Neural cell (in vitro differentiated cells): ENCODE data around the gene PRR20B. TPM values are rescaled to one million over a fixed set of nuclear protein-coding genes. Genes with fewer than 3 reads are reported as not detected.
"Not testable (repeated sequence)": the region's sequence is repeated elsewhere in the genome, so short reads cannot be mapped to it uniquely, and the experiment has no call there.

Experiments
- H2AFZ ChIP-seq: fragments of 200-600, 300-800 bp; sonication (generic), shearing (Covaris generic); 2 replicates; pipeline ENCODE4 v1.6.0; 2014; ENCODE audit warnings: low read depth, mild to moderate bottlenecking, antibody characterized with exemption, low read length, moderate library complexity
- H3F3A ChIP-seq: fragments of 200-600 bp; shearing (Covaris generic); 2 replicates; pipeline ENCODE4 v1.6.1; 2016; ENCODE audit warnings: mild to moderate bottlenecking, moderate library complexity, mixed read lengths, antibody characterized with exemption, low read length; ENCODE audit not compliant: insufficient read depth, poor library complexity, severe bottlenecking
- H3K27ac ChIP-seq: fragments of 200-600, 300-800 bp; sonication (generic), shearing (Covaris generic); 2 replicates; pipeline ENCODE4 v1.5.1; 2014; ENCODE audit warnings: mild to moderate bottlenecking, low read length, moderate library complexity
- H3K27me3 ChIP-seq: fragments of 300-800, 200-600 bp; sonication (generic), shearing (Covaris generic); 2 replicates; pipeline ENCODE4 v1.6.0; 2014; ENCODE audit warnings: mild to moderate bottlenecking, low read depth, low read length, moderate library complexity; ENCODE audit not compliant: insufficient read depth
- H3K36me3 ChIP-seq: fragments of 300-800, 200-600 bp; sonication (generic), shearing (Covaris generic); 2 replicates; pipeline ENCODE4 v1.5.1; 2014; ENCODE audit warnings: mild to moderate bottlenecking, antibody characterized with exemption, low read length, moderate library complexity; ENCODE audit not compliant: insufficient read depth
- H3K4me2 ChIP-seq: fragments of 300-800, 200-600 bp; sonication (generic), shearing (Covaris generic); 2 replicates; pipeline ENCODE4 v1.6.0; 2014; ENCODE audit warnings: mild to moderate bottlenecking, low read length
- H3K4me3 ChIP-seq: fragments of 300-800, 200-600 bp; sonication (generic), shearing (Covaris generic); 2 replicates; pipeline ENCODE4 v1.5.1; 2014; ENCODE audit warnings: mild to moderate bottlenecking, low read length, moderate library complexity
- H3K79me2 ChIP-seq: fragments of 200-600 bp; shearing (Covaris generic); replicated peaks from 2 replicates; pipeline ENCODE4 v1.6.0; 2014; ENCODE audit warnings: mild to moderate bottlenecking, low read length, moderate library complexity; ENCODE audit not compliant: insufficient read depth
- H3K9ac ChIP-seq: fragments of 300-800, 200-600 bp; sonication (generic), shearing (Covaris generic); 2 replicates; pipeline ENCODE4 v1.6.1; 2016; ENCODE audit warnings: mild to moderate bottlenecking, low read length, mixed read lengths
- H3K9me2 ChIP-seq: fragments of 200-600 bp; shearing (Covaris generic); 2 replicates; pipeline ENCODE4 v1.6.1; 2016; ENCODE audit warnings: mild to moderate bottlenecking, low read length, mixed read lengths; ENCODE audit not compliant: insufficient read depth
- H3K9me3 ChIP-seq: fragments of 200-600, 300-800 bp; sonication (generic), shearing (Covaris generic); 2 replicates; pipeline ENCODE4 v1.6.1; 2016; ENCODE audit warnings: mild to moderate bottlenecking, mixed run types, low read length, moderate library complexity, mixed read lengths
- H4K20me1 ChIP-seq: fragments of 200-600 bp; shearing (Covaris generic); 2 replicates; pipeline ENCODE4 v1.6.1; 2016; ENCODE audit warnings: mild to moderate bottlenecking, mixed run types; ENCODE audit not compliant: insufficient read depth
- EP300 ChIP-seq: fragments of 450-650 bp; conservative IDR thresholded peaks from 2 replicates; pipeline ENCODE4 v1.6.1; 2014; ENCODE audit warnings: antibody characterized with exemption, mild to moderate bottlenecking, moderate library complexity; ENCODE audit not compliant: poor library complexity, severe bottlenecking
- EZH2 ChIP-seq: fragments of 200-600, 300-800 bp; shearing (Covaris generic), sonication (generic); IDR thresholded peaks from 2 replicates; pipeline ENCODE4 v1.6.1; 2014; ENCODE audit warnings: antibody characterized with exemption, low read length, borderline replicate concordance, mild to moderate bottlenecking; ENCODE audit not compliant: insufficient read depth, poor library complexity, severe bottlenecking
- MXI1 ChIP-seq: fragments of 450-650 bp; conservative IDR thresholded peaks from 2 replicates; pipeline ENCODE4 v1.6.1; 2014; ENCODE audit warnings: antibody characterized with exemption, mild to moderate bottlenecking; ENCODE audit not compliant: poor library complexity, severe bottlenecking
- POLR2AphosphoS5 ChIP-seq: IDR thresholded peaks from 2 replicates; pipeline ENCODE4 v1.6.1; 2012
- RAD21 ChIP-seq: fragments of 450-650 bp; conservative IDR thresholded peaks from 2 replicates; pipeline ENCODE4 v1.6.1; 2014; ENCODE audit warnings: antibody characterized with exemption, mild to moderate bottlenecking, moderate library complexity
- SMC3 ChIP-seq: fragments of 450-650 bp; conservative IDR thresholded peaks from 2 replicates; pipeline ENCODE4 v1.6.1; 2014; ENCODE audit warnings: antibody characterized with exemption, mild to moderate bottlenecking, moderate library complexity; ENCODE audit not compliant: poor library complexity
- TAF1 ChIP-seq: IDR thresholded peaks from 2 replicates; pipeline ENCODE4 v1.6.1; 2012; ENCODE audit warnings: low read depth
- polyA plus RNA-seq: library from polyadenylated mRNA; depleted of rRNA; stranded (reverse); fragments of >200 nt; gene quantifications from 2 replicates; pipeline ENCODE4 v1.2.3, GENCODE V29; 2014
- TF ChIP-seq, protein P1 (sequence below): IDR thresholded peaks from 2 replicates; pipeline ENCODE4 v1.6.1; 2012; ENCODE audit warnings: borderline replicate concordance
- TF ChIP-seq, protein P2 (sequence below): fragments of 450-650 bp; IDR thresholded peaks from 2 replicates; pipeline ENCODE4 v1.5.1; 2014; ENCODE audit warnings: antibody characterized with exemption, mild to moderate bottlenecking, moderate library complexity; ENCODE audit not compliant: poor library complexity, severe bottlenecking

The PRR20B gene
- polyA plus RNA-seq, 1 donor from 2014 or later, result not detected

GRCh38 chr13:57153761-57154160 is 6.5 kb downstream of the PRR20B start, which contains the start of gene PRR20C:
Gene PRR20C, plus strand, starts transcription at chr13:57154061. Its CDS starts 387 bp downstream, at chr13:57154448.
- not testable (repeated sequence) for H3K9ac ChIP-seq, H2AFZ ChIP-seq, H3K4me2 ChIP-seq, H3K27ac ChIP-seq, H4K20me1 ChIP-seq, H3K4me3 ChIP-seq, H3K27me3 ChIP-seq, H3K36me3 ChIP-seq, H3F3A ChIP-seq, H3K9me2 ChIP-seq, H3K79me2 ChIP-seq, H3K9me3 ChIP-seq

DNA sequence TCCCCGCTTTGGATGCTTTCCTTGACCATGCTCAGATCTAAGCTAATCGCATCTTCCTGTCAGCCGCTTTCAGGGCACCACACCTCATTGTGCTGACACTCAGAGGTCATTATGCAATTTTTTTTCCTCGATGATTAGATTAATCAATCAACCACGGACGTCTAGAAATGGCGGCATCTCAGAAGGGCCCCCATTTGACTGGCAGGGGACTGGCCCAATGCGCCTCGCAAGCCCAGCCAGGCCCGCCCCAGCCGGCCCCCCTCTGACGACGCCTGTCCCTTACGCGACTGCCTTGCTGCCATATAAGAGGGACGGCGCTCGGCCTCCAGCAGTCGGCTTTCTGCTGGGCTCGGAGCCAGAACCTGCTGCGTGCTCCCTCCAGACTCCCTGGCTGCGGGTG is 13.0 kb downstream of the PRR20B start, which contains the start of gene PRR20D:
Gene PRR20D, plus strand, starts transcription at position 301 of the 400 bp plus-strand sequence. CDS start 387 bp downstream, outside the sequence.
- H2AFZ ChIP-seq, H4K20me1 ChIP-seq, H3F3A ChIP-seq, H3K9ac ChIP-seq, H3K27ac ChIP-seq, H3K27me3 ChIP-seq, H3K4me3 ChIP-seq, H3K9me3 ChIP-seq, H3K36me3 ChIP-seq, H3K79me2 ChIP-seq, H3K9me2 ChIP-seq, H3K4me2 ChIP-seq: not testable (repeated sequence)

- H3K4me3 ChIP-seq, H3K9me3 ChIP-seq, H3K4me2 ChIP-seq, H3K9ac ChIP-seq, H2AFZ ChIP-seq, H3K79me2 ChIP-seq, H3K9me2 ChIP-seq, H3F3A ChIP-seq, H4K20me1 ChIP-seq, H3K27me3 ChIP-seq, H3K36me3 ChIP-seq, H3K27ac ChIP-seq: not testable (repeated sequence)
These were observed 19.6 kb downstream of the PRR20B start, which contains the start of gene PRR20E for GRCh38 chr13:57166897-57167296. Gene PRR20E, plus strand, starts transcription at chr13:57167197. Its CDS starts 387 bp downstream, at chr13:57167584.

GRCh38 chr13:57191667-57192066 is 44.4 kb downstream of the PRR20B start:
- Histone ChIP-seq H3K79me2 (no peaks in the 10 kb centered on the region), H4K20me1 (no peaks in the 10 kb centered on the region), H3K36me3 (no peaks in the 10 kb centered on the region), H3F3A (no peaks in the 10 kb centered on the region), H3K9me2 (no peaks in the 10 kb centered on the region), H3K27ac (no peak overlapping the region), H3K9me3 (no peaks in the 10 kb centered on the region), H2AFZ (no peak overlapping the region), H3K27me3 (no peaks in the 10 kb centered on the region), H3K4me3 (no peak overlapping the region), H3K9ac (no peak overlapping the region), H3K4me2 (no peak overlapping the region)
- no peak for TF ChIP-seq POLR2AphosphoS5
- TF ChIP-seq EP300, result no peak
- TF ChIP-seq, protein P1, sequence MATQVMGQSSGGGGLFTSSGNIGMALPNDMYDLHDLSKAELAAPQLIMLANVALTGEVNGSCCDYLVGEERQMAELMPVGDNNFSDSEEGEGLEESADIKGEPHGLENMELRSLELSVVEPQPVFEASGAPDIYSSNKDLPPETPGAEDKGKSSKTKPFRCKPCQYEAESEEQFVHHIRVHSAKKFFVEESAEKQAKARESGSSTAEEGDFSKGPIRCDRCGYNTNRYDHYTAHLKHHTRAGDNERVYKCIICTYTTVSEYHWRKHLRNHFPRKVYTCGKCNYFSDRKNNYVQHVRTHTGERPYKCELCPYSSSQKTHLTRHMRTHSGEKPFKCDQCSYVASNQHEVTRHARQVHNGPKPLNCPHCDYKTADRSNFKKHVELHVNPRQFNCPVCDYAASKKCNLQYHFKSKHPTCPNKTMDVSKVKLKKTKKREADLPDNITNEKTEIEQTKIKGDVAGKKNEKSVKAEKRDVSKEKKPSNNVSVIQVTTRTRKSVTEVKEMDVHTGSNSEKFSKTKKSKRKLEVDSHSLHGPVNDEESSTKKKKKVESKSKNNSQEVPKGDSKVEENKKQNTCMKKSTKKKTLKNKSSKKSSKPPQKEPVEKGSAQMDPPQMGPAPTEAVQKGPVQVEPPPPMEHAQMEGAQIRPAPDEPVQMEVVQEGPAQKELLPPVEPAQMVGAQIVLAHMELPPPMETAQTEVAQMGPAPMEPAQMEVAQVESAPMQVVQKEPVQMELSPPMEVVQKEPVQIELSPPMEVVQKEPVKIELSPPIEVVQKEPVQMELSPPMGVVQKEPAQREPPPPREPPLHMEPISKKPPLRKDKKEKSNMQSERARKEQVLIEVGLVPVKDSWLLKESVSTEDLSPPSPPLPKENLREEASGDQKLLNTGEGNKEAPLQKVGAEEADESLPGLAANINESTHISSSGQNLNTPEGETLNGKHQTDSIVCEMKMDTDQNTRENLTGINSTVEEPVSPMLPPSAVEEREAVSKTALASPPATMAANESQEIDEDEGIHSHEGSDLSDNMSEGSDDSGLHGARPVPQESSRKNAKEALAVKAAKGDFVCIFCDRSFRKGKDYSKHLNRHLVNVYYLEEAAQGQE, result no peak
- TF ChIP-seq RAD21, result no peak
- TF ChIP-seq, protein P2, sequence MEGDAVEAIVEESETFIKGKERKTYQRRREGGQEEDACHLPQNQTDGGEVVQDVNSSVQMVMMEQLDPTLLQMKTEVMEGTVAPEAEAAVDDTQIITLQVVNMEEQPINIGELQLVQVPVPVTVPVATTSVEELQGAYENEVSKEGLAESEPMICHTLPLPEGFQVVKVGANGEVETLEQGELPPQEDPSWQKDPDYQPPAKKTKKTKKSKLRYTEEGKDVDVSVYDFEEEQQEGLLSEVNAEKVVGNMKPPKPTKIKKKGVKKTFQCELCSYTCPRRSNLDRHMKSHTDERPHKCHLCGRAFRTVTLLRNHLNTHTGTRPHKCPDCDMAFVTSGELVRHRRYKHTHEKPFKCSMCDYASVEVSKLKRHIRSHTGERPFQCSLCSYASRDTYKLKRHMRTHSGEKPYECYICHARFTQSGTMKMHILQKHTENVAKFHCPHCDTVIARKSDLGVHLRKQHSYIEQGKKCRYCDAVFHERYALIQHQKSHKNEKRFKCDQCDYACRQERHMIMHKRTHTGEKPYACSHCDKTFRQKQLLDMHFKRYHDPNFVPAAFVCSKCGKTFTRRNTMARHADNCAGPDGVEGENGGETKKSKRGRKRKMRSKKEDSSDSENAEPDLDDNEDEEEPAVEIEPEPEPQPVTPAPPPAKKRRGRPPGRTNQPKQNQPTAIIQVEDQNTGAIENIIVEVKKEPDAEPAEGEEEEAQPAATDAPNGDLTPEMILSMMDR, result no peak
- TF ChIP-seq EZH2, result no peak
- no peak for TF ChIP-seq MXI1
- TF ChIP-seq SMC3, result no peak
- no peak for TF ChIP-seq TAF1
